ENCODE results near the gene SHISA4. TPM values are rescaled to one million over a fixed set of nuclear protein-coding genes. Genes with fewer than 3 reads are reported as not detected.
"Not testable (repeated sequence)": the region's sequence is repeated elsewhere in the genome, so short reads cannot be mapped to it uniquely, and the experiment has no call there.

The SHISA4 gene, protein sequence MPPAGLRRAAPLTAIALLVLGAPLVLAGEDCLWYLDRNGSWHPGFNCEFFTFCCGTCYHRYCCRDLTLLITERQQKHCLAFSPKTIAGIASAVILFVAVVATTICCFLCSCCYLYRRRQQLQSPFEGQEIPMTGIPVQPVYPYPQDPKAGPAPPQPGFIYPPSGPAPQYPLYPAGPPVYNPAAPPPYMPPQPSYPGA
- total RNA-seq (under 1 TPM; 0.77 to 0.96 TPM), polyA plus RNA-seq (not detected), total RNA-seq (0 to 0.29 (median 0.18) reads per million in 6 experiments)

DNA sequence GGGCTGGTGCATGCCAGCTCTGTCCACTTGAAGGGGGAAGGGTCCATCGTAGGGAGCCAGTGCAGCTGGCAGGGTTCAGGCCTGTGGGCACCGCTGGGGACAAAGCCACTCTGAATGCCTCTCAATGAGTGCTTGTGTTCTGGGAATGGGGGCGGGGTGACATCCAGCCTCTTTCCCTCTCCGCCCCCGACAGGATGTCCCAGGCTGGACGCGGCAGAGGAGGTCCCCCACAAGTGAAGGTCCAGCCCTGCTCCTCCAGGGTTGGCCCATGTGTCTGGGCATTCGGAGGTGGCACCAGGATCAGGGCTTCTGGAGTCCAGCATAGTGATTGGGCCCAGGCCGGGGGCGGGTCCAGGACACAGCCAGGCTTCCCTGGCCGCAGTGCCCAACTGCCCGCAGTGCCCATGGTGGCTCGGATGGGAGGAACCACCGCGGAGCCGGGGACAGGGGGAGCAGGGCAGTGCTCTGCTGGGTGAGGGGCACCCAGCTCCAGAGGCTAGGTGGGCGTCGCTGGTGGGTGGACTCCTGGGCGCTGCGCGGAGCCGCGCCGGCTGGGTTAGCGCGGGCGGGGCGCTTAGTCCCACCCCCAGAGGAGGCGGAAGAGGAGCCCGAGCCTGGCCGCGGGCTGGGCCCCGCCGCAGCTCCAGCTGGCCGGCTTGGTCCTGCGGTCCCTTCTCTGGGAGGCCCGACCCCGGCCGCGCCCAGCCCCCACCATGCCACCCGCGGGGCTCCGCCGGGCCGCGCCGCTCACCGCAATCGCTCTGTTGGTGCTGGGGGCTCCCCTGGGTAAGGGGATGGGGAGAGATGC is at the start of gene SHISA4:
Gene SHISA4 (plus strand): TSS at position 617 of the 808 bp plus-strand sequence. CDS start 97 bp downstream, at position 714.
- POLR2A ChIA-PET = interaction anchor here (1.4 kb wide), 1 partner anchor 12 kb away, joined by 3 read pairs; no protein-coding TSS in a partner anchor
- Mint-ChIP-seq H3K27ac (peak within 1 kb of the TSS in 3 of 10 donors; percentile 63 to 82 (median 73)), H3K4me3 (peak within 1 kb of the TSS; percentile 58 to 90 (median 82)), H3K36me3 (peaks cover 0 to 1% (median 0%) of the 10 kb centered on the region in 3 donors), H3K27me3 (peaks cover 20 to 40% (median 33%) of the 10 kb centered on the region in 5 donors), H3K4me1 (peaks cover 8 to 20% (median 10%) of the 10 kb centered on the region in 4 donors), H3K9me3 (peaks cover 0 to 2% (median 0%) of the 10 kb centered on the region in 9 donors)
- peak; percentile 71 to 85 for ATAC-seq
- peak in 2 of 10 donors; percentile 13 to 17 for DNase-seq

DNA sequence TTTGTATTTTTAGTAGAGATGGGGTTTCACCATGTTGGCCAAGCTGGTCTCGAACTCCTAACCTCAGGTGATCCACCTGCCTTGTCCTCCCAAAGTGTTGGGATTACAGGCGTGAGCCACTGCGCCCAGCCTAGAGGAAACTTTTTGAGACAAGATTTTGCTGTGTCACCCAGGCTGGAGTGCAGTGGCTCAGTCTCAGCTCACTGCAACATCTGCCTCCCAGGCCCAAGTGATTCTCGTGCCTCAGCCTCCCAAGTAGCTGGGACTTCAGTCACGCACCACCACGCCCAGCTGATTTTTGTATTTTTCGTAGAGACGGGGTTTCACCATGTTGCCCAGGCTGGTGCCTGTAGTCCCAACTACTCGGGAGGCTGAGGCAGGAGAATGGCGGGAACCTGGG is 49.6 kb upstream of the SHISA4 start:
- H3K9me3 Mint-ChIP-seq, H3K27me3 Mint-ChIP-seq, H3K4me3 Mint-ChIP-seq, POLR2A ChIA-PET, ATAC-seq, H3K27ac Mint-ChIP-seq, DNase-seq: not testable (repeated sequence)
- H3K36me3 Mint-ChIP-seq = peaks cover 0 to 60% (median 5%) of the 10 kb centered on the region in 3 donors
- H3K4me1 Mint-ChIP-seq = peaks cover 15 to 63% (median 46%) of the 10 kb centered on the region in 4 donors

DNA sequence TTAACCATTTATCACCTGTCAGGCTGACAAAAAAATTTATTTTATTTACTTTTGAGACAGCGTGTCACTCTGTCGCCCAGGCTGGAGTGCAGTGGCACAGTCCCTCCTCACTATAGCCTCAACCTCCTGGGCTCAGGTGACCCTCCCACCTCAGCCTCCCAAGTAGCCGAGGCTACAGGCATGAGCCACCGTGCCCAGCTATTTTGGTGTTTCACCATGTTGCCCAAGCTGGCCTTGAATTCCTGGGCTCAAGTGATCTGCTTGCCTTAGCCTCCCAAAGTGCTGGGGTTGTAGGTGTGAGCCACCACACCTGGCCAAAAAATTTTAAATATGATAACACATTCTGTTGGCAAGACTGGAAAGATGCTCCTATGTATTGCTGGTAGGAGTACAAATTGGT is 48.6 kb upstream of the SHISA4 start:
- H3K27me3 Mint-ChIP-seq = no peaks in the 10 kb centered on the region
- peaks cover 0 to 53% (median 5%) of the 10 kb centered on the region in 3 donors for H3K36me3 Mint-ChIP-seq
- no peak for DNase-seq
- no peak overlapping the region for H3K27ac Mint-ChIP-seq
- ATAC-seq = no peak
- no peaks in the 10 kb centered on the region for H3K9me3 Mint-ChIP-seq
- POLR2A ChIA-PET = interaction anchor here (0.6 kb wide), 1 partner anchor 96 kb away, joined by 4 read pairs; no protein-coding TSS in a partner anchor
- peaks cover 9 to 55% (median 41%) of the 10 kb centered on the region in 4 donors for H3K4me1 Mint-ChIP-seq
- H3K4me3 Mint-ChIP-seq = no peak overlapping the region

DNA sequence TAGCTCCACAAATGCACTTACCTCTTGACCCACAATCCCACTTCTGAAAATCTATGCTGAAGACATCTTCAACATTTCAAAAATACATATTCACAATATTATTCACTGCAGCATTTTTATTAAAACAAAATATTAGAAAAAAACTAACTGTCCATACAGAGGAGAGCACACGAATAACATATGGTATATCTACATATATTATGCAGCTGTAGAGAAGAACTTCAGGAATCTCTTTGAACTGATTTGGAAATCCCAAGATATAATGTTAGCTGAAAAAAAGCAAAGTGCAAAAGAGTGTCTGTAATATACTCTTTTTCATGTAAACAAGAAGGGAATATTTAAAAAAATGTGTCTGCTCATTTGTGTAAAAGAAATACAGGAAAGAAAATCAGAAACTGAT is 48.2 kb upstream of the SHISA4 start:
- no peaks in the 10 kb centered on the region for H3K27me3 Mint-ChIP-seq
- H3K27ac Mint-ChIP-seq = peak overlapping the region in 1 of 10 donors; percentile 60
- H3K9me3 Mint-ChIP-seq = no peaks in the 10 kb centered on the region
- peaks cover 6 to 52% (median 37%) of the 10 kb centered on the region in 4 donors for H3K4me1 Mint-ChIP-seq
- ATAC-seq (no peak), DNase-seq (no peak)
- POLR2A ChIA-PET = interaction anchor here (0.6 kb wide), 1 partner anchor 96 kb away, joined by 4 read pairs; no protein-coding TSS in a partner anchor
- peaks cover 0 to 48% (median 5%) of the 10 kb centered on the region in 3 donors for H3K36me3 Mint-ChIP-seq
- no peak overlapping the region for H3K4me3 Mint-ChIP-seq

DNA sequence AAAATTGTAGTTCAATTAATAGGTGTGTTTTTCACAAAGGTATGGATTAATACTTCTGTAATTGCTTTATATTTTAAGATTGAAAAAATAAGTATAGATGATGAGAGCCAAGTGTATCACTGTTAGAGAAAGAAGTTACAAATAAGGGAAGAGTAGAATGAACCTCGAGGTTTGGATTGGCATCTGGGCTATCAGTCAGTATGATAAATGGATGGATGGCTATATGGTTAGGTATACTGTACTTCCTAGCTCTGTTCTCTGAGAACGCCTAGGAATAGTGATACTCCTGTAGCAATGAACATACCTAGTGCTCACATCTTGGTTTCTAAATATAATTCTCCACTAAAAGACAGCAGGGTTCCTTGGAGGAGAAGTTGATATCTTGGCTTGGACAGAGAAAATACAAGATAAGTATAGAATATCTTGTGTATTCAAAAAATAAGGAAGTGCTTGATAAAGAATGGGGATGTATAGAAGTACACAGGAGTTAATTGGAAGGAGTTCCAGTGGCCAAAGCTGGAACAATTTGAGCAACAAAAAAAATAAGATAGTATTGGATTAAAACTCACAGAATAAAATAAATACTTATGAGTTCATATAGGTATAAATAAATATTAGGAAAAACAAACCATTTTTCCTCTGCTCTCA is 47.3 kb upstream of the SHISA4 start:
- H3K27me3 Mint-ChIP-seq = no peaks in the 10 kb centered on the region
- peak overlapping the region in 2 of 10 donors; percentile 8 to 15 for H3K27ac Mint-ChIP-seq
- ATAC-seq (no peak), DNase-seq (no peak)
- POLR2A ChIA-PET = no interaction called here
- H3K9me3 Mint-ChIP-seq = no peaks in the 10 kb centered on the region
- no peak overlapping the region for H3K4me3 Mint-ChIP-seq
- peaks cover 0 to 41% (median 5%) of the 10 kb centered on the region in 3 donors for H3K36me3 Mint-ChIP-seq
- peaks cover 7 to 53% (median 39%) of the 10 kb centered on the region in 4 donors for H3K4me1 Mint-ChIP-seq

DNA sequence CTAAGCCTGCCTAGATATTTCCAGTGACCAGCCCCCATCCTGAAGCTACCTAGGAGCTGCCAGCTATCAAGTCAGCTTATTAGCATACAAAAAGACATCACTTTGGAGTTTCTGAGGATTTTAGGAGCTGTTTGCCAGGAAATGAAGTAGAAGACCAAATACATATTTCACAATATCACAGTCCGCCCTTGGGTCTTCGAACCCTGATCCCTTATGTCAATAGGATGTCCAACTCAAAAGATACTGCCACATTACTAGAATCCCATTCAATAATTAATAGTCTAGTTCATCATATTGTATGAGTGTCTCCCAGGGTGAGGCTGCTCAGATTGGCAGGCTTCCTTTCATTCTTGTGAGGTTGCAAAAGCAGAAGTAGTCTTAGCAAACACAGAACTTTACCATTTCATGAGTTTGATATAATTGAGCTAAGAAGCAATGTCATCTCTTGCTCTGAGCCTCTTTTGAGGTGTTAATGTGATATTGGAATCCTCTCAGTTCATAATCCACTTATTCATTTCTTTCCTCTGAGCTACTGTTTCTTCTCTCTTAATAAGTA is 46.1 kb upstream of the SHISA4 start:
- ATAC-seq (no peak), DNase-seq (no peak)
- POLR2A ChIA-PET = no interaction called here
- H3K4me3 Mint-ChIP-seq = no peak overlapping the region
- no peaks in the 10 kb centered on the region for H3K27me3 Mint-ChIP-seq
- H3K9me3 Mint-ChIP-seq = no peaks in the 10 kb centered on the region
- H3K36me3 Mint-ChIP-seq = peaks cover 0 to 38% (median 4%) of the 10 kb centered on the region in 3 donors
- H3K4me1 Mint-ChIP-seq = peaks cover 7 to 49% (median 32%) of the 10 kb centered on the region in 4 donors
- peak overlapping the region in 3 of 10 donors; percentile 4 to 63 (median 61) for H3K27ac Mint-ChIP-seq

DNA sequence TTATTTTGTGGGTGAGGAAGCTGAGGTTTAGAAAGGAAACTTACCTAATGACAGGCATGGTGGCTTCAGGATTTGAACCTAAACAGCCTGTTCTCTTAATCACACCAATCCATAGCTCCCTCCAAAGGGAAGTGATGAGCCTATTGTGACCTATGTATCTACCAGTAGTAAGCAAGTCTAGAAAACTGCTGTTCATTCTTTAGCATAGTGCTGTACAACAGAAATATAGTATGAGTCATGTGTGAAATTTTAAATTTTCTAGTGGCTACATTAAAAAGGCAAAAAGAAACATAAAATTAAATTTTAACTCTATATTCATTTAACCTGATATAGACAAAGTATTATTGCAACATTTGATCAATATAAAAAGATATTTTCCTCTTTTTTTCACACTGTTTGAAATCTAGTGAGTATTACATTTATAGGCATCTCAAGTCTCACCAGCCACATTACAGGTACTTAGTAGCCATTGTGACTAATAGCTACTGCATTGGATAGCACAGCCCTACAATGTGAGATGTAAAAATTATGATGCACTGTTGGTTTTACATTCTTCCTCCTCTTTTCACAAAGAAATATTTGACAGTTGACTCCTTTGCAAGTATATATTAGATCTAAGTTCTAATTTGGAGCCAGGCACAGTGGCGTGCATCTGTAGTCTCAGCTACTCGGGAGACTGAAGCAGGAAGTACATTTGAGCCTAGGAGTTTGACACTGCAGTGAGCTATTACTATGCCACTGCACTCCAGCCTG is 43.2 kb upstream of the SHISA4 start:
- Mint-ChIP-seq H3K27me3 (no peaks in the 10 kb centered on the region), H3K4me1 (peaks cover 5 to 33% (median 27%) of the 10 kb centered on the region in 4 donors), H3K27ac (peak overlapping the region in 1 of 10 donors; percentile 19), H3K36me3 (peaks cover 0 to 48% (median 0%) of the 10 kb centered on the region in 3 donors), H3K4me3 (no peak overlapping the region), H3K9me3 (no peaks in the 10 kb centered on the region)
- POLR2A ChIA-PET = interaction anchor here (0.6 kb wide), 1 partner anchor 19 kb away, joined by 3 read pairs; no protein-coding TSS in a partner anchor
- DNase-seq (no peak), ATAC-seq (no peak)

DNA sequence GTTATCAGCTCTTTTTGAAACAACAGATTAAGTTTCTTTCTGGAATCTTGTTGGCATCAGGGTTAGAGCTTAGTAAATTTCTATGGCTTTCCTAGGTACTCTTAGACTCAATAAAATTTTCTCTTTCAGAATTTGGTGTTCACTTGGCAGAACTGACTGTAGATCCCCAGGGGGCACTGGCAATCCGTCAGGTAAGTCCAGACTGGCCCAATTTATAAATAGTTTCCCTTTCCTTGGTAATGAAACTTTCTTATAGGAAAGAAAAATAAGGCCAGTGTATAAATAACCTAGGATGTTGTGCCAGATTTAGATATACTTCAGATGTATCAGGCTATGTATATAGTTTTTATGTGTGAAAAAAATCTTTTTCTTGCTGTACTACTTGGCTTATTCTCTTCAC is 41.5 kb upstream of the SHISA4 start:
- H3K27ac Mint-ChIP-seq = peak overlapping the region in 1 of 10 donors; percentile 60
- ATAC-seq (no peak), DNase-seq (no peak)
- POLR2A ChIA-PET = no interaction called here
- no peaks in the 10 kb centered on the region for H3K9me3 Mint-ChIP-seq
- H3K4me1 Mint-ChIP-seq = peaks cover 5 to 21% (median 16%) of the 10 kb centered on the region in 4 donors
- H3K36me3 Mint-ChIP-seq = peaks cover 0 to 54% (median 7%) of the 10 kb centered on the region in 3 donors
- no peak overlapping the region for H3K4me3 Mint-ChIP-seq
- H3K27me3 Mint-ChIP-seq = no peaks in the 10 kb centered on the region

DNA sequence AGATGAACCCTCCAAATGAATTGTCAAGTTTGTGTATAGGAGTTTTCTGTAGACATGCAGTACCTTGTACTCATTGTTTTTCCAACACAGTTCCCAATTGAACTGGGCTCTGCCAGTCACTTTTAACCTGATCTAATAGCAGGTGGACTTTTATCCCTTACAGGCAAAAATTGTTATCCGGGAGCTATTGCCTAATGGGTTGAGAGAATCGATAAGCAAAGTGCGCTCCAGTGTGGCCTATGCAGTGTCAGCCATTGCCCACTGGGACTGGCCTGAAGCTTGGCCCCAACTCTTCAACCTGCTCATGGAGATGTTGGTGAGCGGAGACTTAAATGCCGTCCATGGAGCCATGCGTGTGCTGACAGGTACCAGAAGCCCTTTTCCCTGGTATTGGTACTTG is 40.5 kb upstream of the SHISA4 start:
- no peak overlapping the region for H3K4me3 Mint-ChIP-seq
- peaks cover 1 to 12% (median 7%) of the 10 kb centered on the region in 4 donors for H3K4me1 Mint-ChIP-seq
- POLR2A ChIA-PET = no interaction called here
- no peak for ATAC-seq
- peak overlapping the region in 2 of 10 donors; percentile 25 for H3K27ac Mint-ChIP-seq
- peaks cover 0 to 59% (median 12%) of the 10 kb centered on the region in 3 donors for H3K36me3 Mint-ChIP-seq
- no peaks in the 10 kb centered on the region for H3K27me3 Mint-ChIP-seq
- H3K9me3 Mint-ChIP-seq = no peaks in the 10 kb centered on the region
- DNase-seq = no peak

DNA sequence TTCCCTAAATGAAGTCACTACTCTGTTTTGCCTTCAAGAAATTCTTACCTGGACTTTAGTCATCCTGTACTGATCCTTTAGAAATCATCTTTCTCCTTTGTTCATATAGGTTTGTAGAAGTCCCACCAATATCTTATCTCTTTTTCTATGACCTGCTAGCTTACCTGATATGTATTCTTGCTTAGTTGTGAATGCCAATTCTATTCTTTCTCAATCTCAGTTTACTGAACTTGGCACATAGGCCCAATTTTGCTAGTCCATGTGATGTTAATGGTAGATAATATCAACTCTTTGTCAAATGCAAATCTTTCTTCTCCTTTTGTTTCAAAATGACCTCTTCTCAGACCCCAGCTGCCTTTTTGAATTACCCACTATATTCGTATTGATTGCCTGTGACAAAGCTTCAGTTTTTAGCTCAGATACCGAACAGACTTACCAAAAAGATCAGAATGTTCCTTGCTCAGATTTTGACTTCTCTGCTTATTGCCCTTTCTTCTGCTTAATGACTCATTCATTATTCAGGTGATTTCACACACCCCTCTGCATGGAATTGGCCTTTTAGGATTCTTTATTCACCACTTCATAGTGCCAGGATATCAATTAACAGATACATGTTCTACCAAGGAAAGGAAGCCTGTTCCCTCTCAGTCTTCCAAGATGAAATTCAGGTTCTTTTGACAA is 39.2 kb upstream of the SHISA4 start:
- Mint-ChIP-seq H3K9me3 (no peaks in the 10 kb centered on the region), H3K27ac (peak overlapping the region in 1 of 10 donors; percentile 25), H3K27me3 (no peaks in the 10 kb centered on the region), H3K36me3 (peaks cover 0 to 71% (median 18%) of the 10 kb centered on the region in 3 donors), H3K4me1 (peaks cover 0 to 8% (median 5%) of the 10 kb centered on the region in 4 donors), H3K4me3 (no peak overlapping the region)
- DNase-seq (no peak), ATAC-seq (no peak)
- POLR2A ChIA-PET = no interaction called here

DNA sequence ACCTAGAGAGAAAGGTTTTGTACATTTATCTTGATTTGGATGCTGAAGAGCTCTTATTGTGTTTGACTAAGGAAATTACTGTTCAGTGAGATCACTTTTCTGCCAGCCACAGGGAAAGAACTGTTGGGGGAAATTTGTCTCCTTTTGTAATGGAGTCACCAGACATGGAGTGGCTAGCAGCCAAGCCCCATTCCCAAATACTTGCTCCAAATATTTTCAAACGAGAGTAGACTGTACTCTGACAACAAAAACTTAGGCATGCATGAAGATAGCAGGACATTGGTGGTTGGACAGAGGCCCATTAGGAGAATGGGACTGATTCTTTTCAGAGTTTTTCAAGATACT is 38.7 kb upstream of the SHISA4 start:
- ATAC-seq = no peak
- Mint-ChIP-seq H3K9me3 (no peaks in the 10 kb centered on the region), H3K4me3 (no peak overlapping the region), H3K27ac (peak overlapping the region in 1 of 10 donors; percentile 25), H3K36me3 (peaks cover 0 to 76% (median 21%) of the 10 kb centered on the region in 3 donors), H3K4me1 (peaks cover 0 to 8% (median 5%) of the 10 kb centered on the region in 4 donors), H3K27me3 (no peaks in the 10 kb centered on the region)
- no peak for DNase-seq
- POLR2A ChIA-PET = interaction anchor here (1.3 kb wide), 1 partner anchor 19 kb away, joined by 3 read pairs; no protein-coding TSS in a partner anchor
